HG03575 (cell line): ENCODE measurements around the gene LRRC18.

ENCODE experiments used
- ATAC-seq: cut with Tn5 transposase; IDR thresholded peaks from one replicate; pipeline ENCODE4 v1.9.1; 2021; ENCODE audit not compliant: unreplicated experiment, insufficient number of reproducible peaks, low FRiP score; ENCODE audit errors: extremely low read depth

LRRC18 gene

GRCh38 chr10:48890888-48891850, 48.5 kb downstream of the LRRC18 start:
- ATAC-seq: no peak

- ATAC-seq: no peak
Observed at GRCh38 chr10:48887982-48888381, 51.7 kb downstream of the LRRC18 start.

GRCh38 chr10:48885376-48885775, 54.3 kb downstream of the LRRC18 start:
- ATAC-seq: no peak

GRCh38 chr10:48884179-48885045, 55.2 kb downstream of the LRRC18 start:
- ATAC-seq: no peak

GRCh38 chr10:48883701-48884100, 55.9 kb downstream of the LRRC18 start:
- no peak for ATAC-seq

- no peak for ATAC-seq
Observed at GRCh38 chr10:48882881-48883280, 56.8 kb downstream of the LRRC18 start.

GRCh38 chr10:48881937-48882336, 57.7 kb downstream of the LRRC18 start:
- no peak for ATAC-seq

- ATAC-seq: no peak
Observed at GRCh38 chr10:48880016-48880705, 59.5 kb downstream of the LRRC18 start.

- ATAC-seq: no peak
Observed at GRCh38 chr10:48879451-48879850, 60.2 kb downstream of the LRRC18 start.

- ATAC-seq: no peak
Observed at GRCh38 chr10:48878091-48878490, 61.5 kb downstream of the LRRC18 start.

GRCh38 chr10:48872234-48872633, 67.4 kb downstream of the LRRC18 start:
- no peak for ATAC-seq
